SK-N-SH (cell line): ENCODE results near the gene GSE1. TPM values are rescaled to one million over a fixed set of nuclear protein-coding genes. Genes with fewer than 3 reads are reported as not detected.

ENCODE experiments used
- CTCF ChIA-PET: fragments of 300-600, 350-600 bp; formaldehyde crosslinking; extraction: SDS; loops from one replicate; lab custom pipeline; 2021; lab: Yijun Ruan, JAX
- POLR2A ChIA-PET: fragments of 350-600 bp; sonication (Branson Sonifier 250); formaldehyde crosslinking; extraction: SDS; loops from one replicate; lab custom pipeline; 2020; ENCODE audit warnings: antibody characterized with exemption, inconsistent platforms; lab: Yijun Ruan, JAX
- DNase-seq: peaks from one replicate; pipeline ENCODE4 v3.0.0; 2012
- H2AFZ ChIP-seq: fragments of 200-600 bp; sonication (generic); 2 replicates; pipeline ENCODE4 v1.8.1; 2016; ENCODE audit warnings: antibody characterized with exemption, mild to moderate bottlenecking, low read depth
- H3F3A ChIP-seq: fragments of 200-600 bp; sonication (generic); replicated peaks from 2 replicates; pipeline ENCODE3; 2016; ENCODE audit warnings: antibody characterized with exemption, mild to moderate bottlenecking; ENCODE audit not compliant: insufficient read depth
- H3K27ac ChIP-seq, 2 experiments: fragments of 200-500 bp in 1 of 2; fragments of 200-600 bp in 1 of 2; sonication (Bioruptor generic) in 1 of 2; sonication (generic), shearing (Covaris generic) in 1 of 2; 2 replicates each; pipeline versions ENCODE4 v1.5.1 to v1.6.1; 2014 to 2016; ENCODE audit warnings: low read depth in 2 of 2, inconsistent platforms in 1 of 2, low read length in 1 of 2, mild to moderate bottlenecking in 1 of 2, mixed read lengths in 1 of 2
- H3K27me3 ChIP-seq: fragments of 200-600 bp; sonication (generic), shearing (Covaris generic); 2 replicates; pipeline ENCODE4 v1.6.1; 2016; ENCODE audit warnings: mixed run types; ENCODE audit not compliant: insufficient read depth
- H3K36me3 ChIP-seq, 2 experiments: fragments of 200-500 bp in 1 of 2; fragments of 200-600 bp in 1 of 2; sonication (Bioruptor generic) in 1 of 2; sonication (generic) in 1 of 2; replicated peaks in 1 of 2; 2 replicates each; pipeline versions ENCODE3 to v1.5.1; 2014 to 2016; ENCODE audit warnings: low read length in 1 of 2, mild to moderate bottlenecking in 1 of 2; ENCODE audit not compliant: insufficient read depth in 2 of 2, control insufficient read depth in 1 of 2
- H3K4me1 ChIP-seq, 2 experiments: fragments of 200-500 bp in 1 of 2; fragments of 200-600 bp in 1 of 2; sonication (Bioruptor generic) in 1 of 2; sonication (generic), shearing (Covaris generic) in 1 of 2; 2 replicates each; pipeline versions ENCODE4 v1.5.1 to v1.6.1; 2014 to 2016; ENCODE audit warnings: low read depth in 1 of 2, low read length in 1 of 2, mixed run types in 1 of 2; ENCODE audit not compliant: insufficient read depth in 2 of 2, control insufficient read depth in 1 of 2
- H3K4me2 ChIP-seq: fragments of 200-600 bp; sonication (generic), shearing (Covaris generic); 2 replicates; pipeline ENCODE4 v1.6.1; 2017; ENCODE audit warnings: mixed run types
- H3K4me3 ChIP-seq, 2 experiments: fragments of 200-500 bp in 1 of 2; fragments of 200-600 bp in 1 of 2; sonication (Bioruptor generic) in 1 of 2; sonication (generic), shearing (Covaris generic) in 1 of 2; 2 replicates each; pipeline versions ENCODE4 v1.5.1 to v1.8.1; 2014 to 2016; ENCODE audit warnings: low read depth in 2 of 2, inconsistent platforms in 1 of 2, low read length in 1 of 2, mild to moderate bottlenecking in 1 of 2, mixed read lengths in 1 of 2, moderate library complexity in 1 of 2
- H3K79me2 ChIP-seq: fragments of 200-600 bp; sonication (generic); 2 replicates; pipeline ENCODE4 v1.8.1; 2017; ENCODE audit warnings: mild to moderate bottlenecking; ENCODE audit not compliant: insufficient read depth
- H3K9ac ChIP-seq: fragments of 200-600 bp; sonication (generic); 2 replicates; pipeline ENCODE4 v1.6.1; 2017; ENCODE audit warnings: mixed run types
- H3K9me2 ChIP-seq: fragments of 200-600 bp; sonication (generic); 2 replicates; pipeline ENCODE4 v1.6.1; 2017; ENCODE audit warnings: mixed run types
- H3K9me3 ChIP-seq: fragments of 200-600 bp; sonication (generic); 2 replicates; pipeline ENCODE4 v1.6.1; 2017; ENCODE audit warnings: mixed run types, mild to moderate bottlenecking, moderate library complexity
- H4K20me1 ChIP-seq: fragments of 200-600 bp; sonication (generic); 2 replicates; pipeline ENCODE4 v1.6.1; 2017; ENCODE audit warnings: mild to moderate bottlenecking, mixed run types; ENCODE audit not compliant: insufficient read depth
- CHD2 ChIP-seq: fragments of 150-350 bp; IDR thresholded peaks from 2 replicates; pipeline ENCODE4 v1.6.1; 2018; ENCODE audit warnings: low read length; ENCODE audit not compliant: partially characterized antibody
- ELF1 ChIP-seq: IDR thresholded peaks from 2 replicates; pipeline ENCODE4 v1.4.0; 2012
- EZH2phosphoT487 ChIP-seq: fragments of 200-600 bp; sonication (generic); IDR thresholded peaks from 2 replicates; pipeline ENCODE4 v1.6.1; 2017; ENCODE audit warnings: low read depth, mixed run types, mild to moderate bottlenecking, antibody characterized with exemption, moderate library complexity, borderline replicate concordance
- FOXJ3 ChIP-seq: sonication (generic); formaldehyde crosslinking; IDR thresholded peaks from 2 replicates; pipeline ENCODE4 v1.5.1; 2020; ENCODE audit warnings: mild to moderate bottlenecking, missing genetic modification reagents
- FOXM1 ChIP-seq: IDR thresholded peaks from 2 replicates; pipeline ENCODE4 v1.4.0; 2012; ENCODE audit warnings: low read depth, mild to moderate bottlenecking
- GABPA ChIP-seq: IDR thresholded peaks from 2 replicates; pipeline ENCODE4 v1.4.0; 2012; ENCODE audit warnings: low read depth, mild to moderate bottlenecking
- GATA2 ChIP-seq: sonication (generic); formaldehyde crosslinking; IDR thresholded peaks from 2 replicates; pipeline ENCODE4 v1.5.0; 2020; ENCODE audit warnings: mild to moderate bottlenecking, missing genetic modification reagents
- IRF3 ChIP-seq: fragments of 150-350 bp; IDR thresholded peaks from 2 replicates; pipeline ENCODE4 v1.6.1; 2016; ENCODE audit warnings: mild to moderate bottlenecking, low read depth, low read length
- MAX ChIP-seq: IDR thresholded peaks from 2 replicates; pipeline ENCODE4 v1.4.0; 2012; ENCODE audit warnings: low read depth
- MEF2A ChIP-seq: IDR thresholded peaks from 2 replicates; pipeline ENCODE4 v1.4.0; 2012; ENCODE audit warnings: low read depth, borderline replicate concordance
- NFIC ChIP-seq: IDR thresholded peaks from 2 replicates; pipeline ENCODE4 v1.4.0; 2012; ENCODE audit warnings: borderline replicate concordance
- NRF1 ChIP-seq: IDR thresholded peaks from 2 replicates; pipeline ENCODE4 v1.6.1; 2012; ENCODE audit warnings: low read depth, mild to moderate bottlenecking, low read length
- PBX3 ChIP-seq: IDR thresholded peaks from 2 replicates; pipeline ENCODE4; 2012
- POLR2AphosphoS5 ChIP-seq: IDR thresholded peaks from 2 replicates; pipeline ENCODE4 v1.6.1; 2012; ENCODE audit warnings: low read depth, low read length
- RXRA ChIP-seq: IDR thresholded peaks from 2 replicates; pipeline ENCODE4 v1.4.0; 2012; ENCODE audit warnings: low read depth, mild to moderate bottlenecking, borderline replicate concordance
- SIN3A ChIP-seq: IDR thresholded peaks from 2 replicates; pipeline ENCODE4 v1.6.1; 2012; ENCODE audit warnings: low read depth, mild to moderate bottlenecking, low read length, moderate library complexity, borderline replicate concordance
- TAF1 ChIP-seq: IDR thresholded peaks from 2 replicates; pipeline ENCODE4 v1.6.1; 2012; ENCODE audit warnings: low read depth, mild to moderate bottlenecking, low read length, moderate library complexity, borderline replicate concordance
- TCF12 ChIP-seq: IDR thresholded peaks from 2 replicates; pipeline ENCODE4 v1.4.0; 2012
- TEAD4 ChIP-seq: IDR thresholded peaks from 2 replicates; pipeline ENCODE4 v1.4.0; 2012; ENCODE audit warnings: mild to moderate bottlenecking, borderline replicate concordance; ENCODE audit not compliant: insufficient read depth
- WGBS: methylation state at CpG from one replicate; pipeline ENCODE4 v1.1.6; 2017; ENCODE audit warnings: low lambda C conversion rate; 5-methylcytosine and 5-hydroxymethylcytosine counted together
- polyA plus RNA-seq, 3 experiments: library from polyadenylated mRNA; depleted of rRNA; stranded (reverse); fragments of >200 nt; gene quantifications; 2 replicates each; pipeline ENCODE4 v1.2.3, GENCODE V29; 2012
- TF ChIP-seq, protein P1 (sequence below): fragments of 200-600 bp; sonication (generic); IDR thresholded peaks from 2 replicates; pipeline ENCODE4 v1.6.1; 2017; ENCODE audit warnings: antibody characterized with exemption, mild to moderate bottlenecking, moderate library complexity
- TF ChIP-seq, protein P2 (sequence below): IDR thresholded peaks from 2 replicates; pipeline ENCODE4 v1.4.0; 2012; ENCODE audit warnings: low read depth, borderline replicate concordance

The GSE1 gene
- polyA plus RNA-seq, 1 of the 3 experiments (the other 2 are of a cell fraction), result 26.5 TPM

GRCh38 chr16:85621698-85622428 is 8.7 kb downstream of the GSE1 start (continued):
- TF ChIP-seq, protein P1, sequence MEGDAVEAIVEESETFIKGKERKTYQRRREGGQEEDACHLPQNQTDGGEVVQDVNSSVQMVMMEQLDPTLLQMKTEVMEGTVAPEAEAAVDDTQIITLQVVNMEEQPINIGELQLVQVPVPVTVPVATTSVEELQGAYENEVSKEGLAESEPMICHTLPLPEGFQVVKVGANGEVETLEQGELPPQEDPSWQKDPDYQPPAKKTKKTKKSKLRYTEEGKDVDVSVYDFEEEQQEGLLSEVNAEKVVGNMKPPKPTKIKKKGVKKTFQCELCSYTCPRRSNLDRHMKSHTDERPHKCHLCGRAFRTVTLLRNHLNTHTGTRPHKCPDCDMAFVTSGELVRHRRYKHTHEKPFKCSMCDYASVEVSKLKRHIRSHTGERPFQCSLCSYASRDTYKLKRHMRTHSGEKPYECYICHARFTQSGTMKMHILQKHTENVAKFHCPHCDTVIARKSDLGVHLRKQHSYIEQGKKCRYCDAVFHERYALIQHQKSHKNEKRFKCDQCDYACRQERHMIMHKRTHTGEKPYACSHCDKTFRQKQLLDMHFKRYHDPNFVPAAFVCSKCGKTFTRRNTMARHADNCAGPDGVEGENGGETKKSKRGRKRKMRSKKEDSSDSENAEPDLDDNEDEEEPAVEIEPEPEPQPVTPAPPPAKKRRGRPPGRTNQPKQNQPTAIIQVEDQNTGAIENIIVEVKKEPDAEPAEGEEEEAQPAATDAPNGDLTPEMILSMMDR, result no peak
- TF ChIP-seq, protein P2, sequence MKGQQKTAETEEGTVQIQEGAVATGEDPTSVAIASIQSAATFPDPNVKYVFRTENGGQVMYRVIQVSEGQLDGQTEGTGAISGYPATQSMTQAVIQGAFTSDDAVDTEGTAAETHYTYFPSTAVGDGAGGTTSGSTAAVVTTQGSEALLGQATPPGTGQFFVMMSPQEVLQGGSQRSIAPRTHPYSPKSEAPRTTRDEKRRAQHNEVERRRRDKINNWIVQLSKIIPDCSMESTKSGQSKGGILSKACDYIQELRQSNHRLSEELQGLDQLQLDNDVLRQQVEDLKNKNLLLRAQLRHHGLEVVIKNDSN, result no peak
- no peak for TF ChIP-seq FOXM1

DNA sequence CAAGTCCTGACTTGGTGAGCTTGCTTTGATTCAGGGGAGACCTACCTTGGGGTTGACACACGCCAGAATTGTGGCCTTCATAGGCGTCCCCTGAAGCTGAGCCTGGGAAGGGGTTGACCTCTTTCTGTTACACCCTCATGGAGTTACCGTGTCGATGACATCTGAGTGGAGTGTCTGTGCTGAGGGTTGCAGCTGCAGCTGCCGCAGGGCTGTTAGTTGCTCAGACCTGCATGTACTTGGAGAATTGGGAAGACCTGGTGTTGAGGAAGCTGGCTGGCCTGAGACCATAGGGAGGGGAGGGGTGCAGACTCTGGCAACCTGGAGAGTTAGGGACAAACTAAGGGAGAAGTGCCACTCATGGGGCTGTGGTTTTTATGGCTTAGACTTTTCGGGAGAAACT is 9.6 kb downstream of the GSE1 start:
- Histone ChIP-seq H3K79me2 (peaks cover 75% of the 10 kb centered on the region), H4K20me1 (peaks cover 100% of the 10 kb centered on the region), H3K27ac (0 out of 4 replicates have a peak overlapping the region, but pooled peaks of 1 of the 2 experiments have one; percentile 13), H3K9ac (no peak overlapping the region), H2AFZ (no peak overlapping the region), H3K36me3 (peaks cover 0 to 20% of the 10 kb centered on the region in 2 experiments), H3K4me3 (no peak overlapping the region), H3K4me1 (peaks cover 6 to 93% of the 10 kb centered on the region in 2 experiments; a peak in 3 of 4 replicates), H3K27me3 (no peaks in the 10 kb centered on the region), H3K9me3 (no peaks in the 10 kb centered on the region), H3F3A (no peaks in the 10 kb centered on the region), H3K9me2 (no peaks in the 10 kb centered on the region), H3K4me2 (no peak overlapping the region)
- TF ChIP-seq POLR2AphosphoS5 (no peak), TEAD4 (no peak), SIN3A (no peak), GABPA (no peak), FOXJ3 (CRISPR knock-in tag) (no peak), PBX3 (no peak), ELF1 (no peak), MAX (no peak), EZH2phosphoT487 (no peak), IRF3 (no peak), RXRA (no peak), TAF1 (no peak), NRF1 (no peak), TCF12 (no peak), GATA2 (CRISPR knock-in tag) (no peak), NFIC (no peak), MEF2A (no peak), CHD2 (no peak)
- TF ChIP-seq, protein P1, result no peak
- DNase-seq, result no peak
- CTCF ChIA-PET, result interaction anchor here (1.4 to 10.3 kb wide), 2 partner anchors 7 to 230 kb away, joined by 3 to 106 read pairs; partner anchors contain the start of gene GSE1
- POLR2A ChIA-PET, result no interaction called here
- WGBS, result 92% methylated on average over 5 of the region's 6 CpGs
